ENCODE measurements around the gene ZNF618.

The ZNF618 gene

DNA sequence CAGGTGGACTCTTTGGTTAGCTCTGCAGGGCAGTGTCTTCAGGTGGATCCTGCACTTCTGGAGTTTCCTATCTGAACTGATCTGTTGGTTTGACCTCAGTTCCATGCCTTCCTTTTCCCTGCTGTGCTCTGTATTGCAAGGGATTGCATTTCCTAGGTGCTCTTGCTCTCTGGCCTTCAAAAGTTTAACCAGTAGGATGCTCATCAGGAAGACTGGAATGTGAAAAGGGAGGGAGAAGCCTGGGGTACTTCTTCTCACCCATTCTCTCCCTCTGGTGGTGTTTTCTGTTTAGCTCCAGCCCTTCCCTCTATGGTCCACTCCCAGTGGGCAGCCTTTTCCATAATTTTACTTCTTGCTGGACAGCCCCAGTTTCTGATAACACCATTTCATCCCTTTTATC is 78.5 kb downstream of the ZNF618 start:
- TF ChIP-seq, protein P1, sequence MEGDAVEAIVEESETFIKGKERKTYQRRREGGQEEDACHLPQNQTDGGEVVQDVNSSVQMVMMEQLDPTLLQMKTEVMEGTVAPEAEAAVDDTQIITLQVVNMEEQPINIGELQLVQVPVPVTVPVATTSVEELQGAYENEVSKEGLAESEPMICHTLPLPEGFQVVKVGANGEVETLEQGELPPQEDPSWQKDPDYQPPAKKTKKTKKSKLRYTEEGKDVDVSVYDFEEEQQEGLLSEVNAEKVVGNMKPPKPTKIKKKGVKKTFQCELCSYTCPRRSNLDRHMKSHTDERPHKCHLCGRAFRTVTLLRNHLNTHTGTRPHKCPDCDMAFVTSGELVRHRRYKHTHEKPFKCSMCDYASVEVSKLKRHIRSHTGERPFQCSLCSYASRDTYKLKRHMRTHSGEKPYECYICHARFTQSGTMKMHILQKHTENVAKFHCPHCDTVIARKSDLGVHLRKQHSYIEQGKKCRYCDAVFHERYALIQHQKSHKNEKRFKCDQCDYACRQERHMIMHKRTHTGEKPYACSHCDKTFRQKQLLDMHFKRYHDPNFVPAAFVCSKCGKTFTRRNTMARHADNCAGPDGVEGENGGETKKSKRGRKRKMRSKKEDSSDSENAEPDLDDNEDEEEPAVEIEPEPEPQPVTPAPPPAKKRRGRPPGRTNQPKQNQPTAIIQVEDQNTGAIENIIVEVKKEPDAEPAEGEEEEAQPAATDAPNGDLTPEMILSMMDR (conservative IDR thresholded peaks at IDR 0.05; ENCODE audit: low read depth, low read length): no peak
- no peak overlapping the region for H3K4me3 ChIP-seq (ENCODE audit: low read depth, low read length)
- DNase-seq (ENCODE audit: low read depth): no peak

DNA sequence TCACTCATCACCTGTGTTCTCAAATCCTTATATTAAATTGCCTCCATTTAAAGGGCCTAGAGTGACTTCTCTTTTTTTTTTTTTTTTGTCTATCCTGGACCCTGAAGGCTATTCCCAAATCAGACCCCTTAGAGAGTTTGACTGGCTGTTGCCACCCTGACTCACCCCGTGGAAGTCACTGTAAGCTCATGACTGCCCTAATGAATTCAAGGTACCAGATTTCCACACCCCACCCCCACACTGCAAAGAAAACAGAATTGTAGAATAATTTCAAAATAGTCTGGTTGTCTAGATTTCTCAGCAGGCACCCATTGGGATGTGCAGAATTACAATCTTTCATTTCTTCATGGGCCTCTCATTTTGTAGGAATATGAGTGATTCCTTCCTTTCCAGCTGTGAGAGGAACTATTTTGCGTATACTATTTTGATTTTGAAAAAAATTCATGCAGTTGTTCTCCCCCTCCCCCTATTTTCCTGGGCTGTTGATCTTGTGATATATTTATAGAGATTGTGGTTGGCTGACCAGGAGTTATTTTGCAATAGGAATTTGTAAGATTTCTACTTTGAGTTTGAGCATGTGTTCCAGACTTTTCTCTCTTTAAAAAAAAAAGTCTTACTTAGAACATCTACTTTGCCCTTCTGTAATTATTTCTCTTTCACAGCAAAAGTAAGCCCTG is 79.1 kb downstream of the ZNF618 start:
- TF ChIP-seq, protein P1 (conservative IDR thresholded peaks at IDR 0.05; ENCODE audit: low read depth, low read length): no peak
- H3K4me3 ChIP-seq (ENCODE audit: low read depth, low read length): no peak overlapping the region
- DNase-seq (ENCODE audit: low read depth): peak; percentile 93

DNA sequence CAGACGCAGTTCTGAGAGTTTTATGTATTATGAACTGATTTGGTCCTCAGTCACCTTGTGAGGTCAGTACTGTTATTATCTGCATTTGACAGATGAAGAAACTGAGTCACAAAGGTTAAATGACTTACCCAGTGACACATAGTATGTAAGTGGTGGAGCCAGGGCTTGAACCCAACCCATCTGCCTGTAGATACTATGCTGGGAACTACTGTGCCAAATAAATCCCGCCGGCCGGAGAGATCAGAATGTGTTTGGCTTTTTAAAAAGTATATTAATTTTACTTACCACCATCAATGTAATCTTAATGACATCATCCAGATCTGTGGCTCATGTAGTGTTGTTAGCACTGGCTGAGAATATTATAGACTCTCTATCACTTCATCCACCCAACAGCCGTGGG is 80.8 kb downstream of the ZNF618 start:
- no peak for DNase-seq (ENCODE audit: low read depth)
- no peak overlapping the region for H3K4me3 ChIP-seq (ENCODE audit: low read depth, low read length)
- TF ChIP-seq, protein P1 (conservative IDR thresholded peaks at IDR 0.05; ENCODE audit: low read depth, low read length): no peak

DNA sequence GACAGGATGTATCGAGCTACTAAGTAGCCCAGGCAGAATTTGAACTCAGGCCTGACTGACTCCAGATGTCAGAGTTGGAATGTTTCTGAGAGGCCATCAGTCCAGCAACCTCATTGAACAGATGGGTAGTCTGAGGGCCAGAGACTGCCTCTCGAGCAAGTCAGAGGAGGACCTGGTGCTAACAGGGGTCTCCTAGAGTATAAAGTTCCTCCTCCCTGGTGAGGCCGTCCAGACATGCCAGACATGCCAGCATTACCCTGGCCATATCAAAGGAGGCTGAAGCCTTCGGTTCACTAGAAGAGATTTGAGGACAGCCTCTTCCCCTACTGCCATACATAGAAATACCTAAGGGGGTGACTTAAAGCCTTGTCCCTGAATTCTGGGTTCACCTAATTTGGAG is 81.2 kb downstream of the ZNF618 start:
- TF ChIP-seq, protein P1 (conservative IDR thresholded peaks at IDR 0.05; ENCODE audit: low read depth, low read length): no peak
- H3K4me3 ChIP-seq (ENCODE audit: low read depth, low read length): no peak overlapping the region
- DNase-seq (ENCODE audit: low read depth): no peak

DNA sequence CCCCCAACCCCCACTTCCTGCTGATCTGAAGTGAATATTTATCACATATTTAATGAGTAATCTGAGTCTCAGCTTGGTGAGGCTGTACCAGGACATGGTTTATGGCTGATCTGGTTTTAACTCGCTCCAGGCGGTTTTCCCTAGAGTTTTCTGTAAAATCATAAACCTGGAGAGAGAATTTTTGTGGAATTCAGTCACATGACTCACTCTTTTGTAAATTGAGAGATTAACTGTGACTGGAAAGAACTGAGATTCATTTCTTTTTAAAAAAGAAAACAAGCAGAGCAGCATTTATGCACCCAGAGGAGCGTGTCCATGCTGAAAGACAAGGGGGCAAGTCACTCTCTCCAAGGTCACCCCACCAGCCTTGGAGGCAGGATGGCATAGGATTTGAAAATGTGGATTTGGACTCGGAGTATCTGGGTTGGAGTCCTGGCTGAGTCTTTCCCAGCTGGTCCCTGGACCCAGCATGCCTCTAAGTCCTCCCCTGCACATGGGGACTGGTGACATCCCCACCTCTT is 81.8 kb downstream of the ZNF618 start:
- no peak overlapping the region for H3K4me3 ChIP-seq (ENCODE audit: low read depth, low read length)
- peak; percentile 81 for DNase-seq (ENCODE audit: low read depth)
- TF ChIP-seq, protein P1 (conservative IDR thresholded peaks at IDR 0.05; ENCODE audit: low read depth, low read length): no peak

DNA sequence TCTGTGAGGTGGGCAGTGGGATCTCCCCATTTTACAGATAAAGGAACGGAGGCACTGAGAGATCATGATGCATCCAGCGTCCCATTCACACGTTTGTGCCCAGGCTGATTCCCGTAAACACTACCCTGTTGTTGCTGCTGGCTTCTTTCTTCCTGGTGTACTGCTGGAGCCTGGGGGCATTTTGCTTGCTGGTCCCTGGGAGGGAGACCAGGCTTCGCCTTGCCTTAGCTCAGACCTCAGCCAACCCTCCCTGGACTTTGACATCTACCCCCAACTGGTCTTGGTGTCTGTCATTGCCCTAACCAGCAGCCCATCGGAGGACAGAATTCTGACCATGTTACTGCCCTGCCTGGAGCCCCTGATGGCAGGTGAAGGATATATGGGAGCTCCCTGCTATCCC is 82.4 kb downstream of the ZNF618 start:
- TF ChIP-seq, protein P1 (conservative IDR thresholded peaks at IDR 0.05; ENCODE audit: low read depth, low read length): no peak
- DNase-seq (ENCODE audit: low read depth): no peak
- H3K4me3 ChIP-seq (ENCODE audit: low read depth, low read length): no peak overlapping the region

DNA sequence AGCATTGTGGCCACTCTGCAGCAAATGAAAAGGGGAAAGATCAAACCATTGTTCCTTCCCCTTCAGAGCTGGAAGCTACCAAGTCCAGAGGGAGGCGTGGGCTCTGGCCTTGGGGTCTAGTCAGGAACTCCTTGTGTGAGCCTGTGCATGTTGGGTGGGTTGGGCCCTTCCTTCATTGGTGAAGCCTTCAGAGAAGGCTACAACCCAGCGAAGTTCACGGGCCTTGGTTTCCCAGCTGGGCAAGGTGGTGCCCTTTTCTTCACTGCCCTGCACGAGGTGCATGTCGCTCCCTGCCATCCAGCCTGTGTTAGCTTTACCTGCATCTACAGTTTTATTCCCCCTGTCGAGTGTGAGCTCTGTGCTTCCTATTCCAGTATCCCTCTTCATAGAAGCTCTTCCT is 84.7 kb downstream of the ZNF618 start:
- TF ChIP-seq, protein P1 (conservative IDR thresholded peaks at IDR 0.05; ENCODE audit: low read depth, low read length): no peak
- no peak for DNase-seq (ENCODE audit: low read depth)
- H3K4me3 ChIP-seq (ENCODE audit: low read depth, low read length): no peak overlapping the region

All from choroid plexus epithelial cell (primary cell).